HepG2 (cell line): ENCODE results near the gene ACP2. TPM values are rescaled to one million over a fixed set of nuclear protein-coding genes. Genes with fewer than 3 reads are reported as not detected.

ENCODE experiments used
- BCLAF1 ChIP-seq: fragments of 450-650 bp; IDR thresholded peaks from 2 replicates; pipeline ENCODE4 v1.6.1; 2017; ENCODE audit warnings: mild to moderate bottlenecking
- CHD2 ChIP-seq: IDR thresholded peaks from 2 replicates; pipeline ENCODE4 v1.6.1; 2011; ENCODE audit warnings: low read depth, low read length, improper control_type of control experiment
- CREM ChIP-seq, 2 experiments: sonication (generic) in 1 of 2; formaldehyde crosslinking in 1 of 2; IDR thresholded peaks; 2 replicates each; pipeline versions ENCODE4 v1.4.0 to v1.6.1; 2016 to 2020; ENCODE audit warnings: antibody characterized with exemption in 1 of 2, mild to moderate bottlenecking in 1 of 2, missing genetic modification reagents in 1 of 2
- KIAA2018 ChIP-seq: sonication (generic); formaldehyde crosslinking; IDR thresholded peaks from 2 replicates; pipeline ENCODE4 v1.5.0; 2020; ENCODE audit warnings: mild to moderate bottlenecking, missing genetic modification reagents, borderline replicate concordance
- NKX3-1 ChIP-seq: sonication (generic); formaldehyde crosslinking; IDR thresholded peaks from 2 replicates; pipeline ENCODE4 v1.5.0; 2020; ENCODE audit warnings: missing genetic modification reagents
- PPARG ChIP-seq: conservative IDR thresholded peaks from 2 replicates; pipeline ENCODE4 v1.6.1; 2016; ENCODE audit warnings: missing biosample characterization, missing genetic modification reagents
- SSRP1 ChIP-seq: IDR thresholded peaks from 2 replicates; pipeline ENCODE4 v1.6.1; 2016; ENCODE audit warnings: control low read depth
- ZBTB39 ChIP-seq: sonication (generic); formaldehyde crosslinking; IDR thresholded peaks from 2 replicates; pipeline ENCODE4 v1.5.0; 2020; ENCODE audit warnings: missing genetic modification reagents
- ZNF3 ChIP-seq: IDR thresholded peaks from 2 replicates; pipeline ENCODE4 v1.7.0; 2017; ENCODE audit warnings: inconsistent platforms
- polyA plus RNA-seq, 8 experiments: library from polyadenylated mRNA; depleted of rRNA in 3 of 8; stranded (reverse) in 7 of 8; unstranded in 1 of 8; fragments of >200 nt; fragmentation: Illumina TruSeq in 4 of 8; extraction: Trizol in 4 of 8; gene quantifications; 2 replicates each; pipeline versions ENCODE4 v1.2.1 to v1.2.3, GENCODE V29; 2011 to 2016; ENCODE audit warnings: low read depth in 4 of 8, missing spikeins in 1 of 8, mixed read lengths in 1 of 8; ENCODE audit not compliant: insufficient read depth in 1 of 8
- total RNA-seq, 5 experiments: library from RNA; depleted of rRNA; stranded (reverse); fragments of >200 nt; fragmentation: Illumina TruSeq; extraction: Trizol; gene quantifications; 2 replicates each; pipeline ENCODE4 v1.2.3, GENCODE V29; 2016; ENCODE audit warnings: low read depth in 1 of 5
- TF ChIP-seq, protein P1 (sequence below): IDR thresholded peaks from 2 replicates; pipeline ENCODE4 v1.6.1; 2018; ENCODE audit warnings: missing genetic modification reagents

The ACP2 gene
- total and polyA plus RNA-seq, 2 of the 13 experiments (the other 11 are each of a cell fraction or from before 2014, with no cell fraction given), result 17.7 to 20.2 TPM

- TF ChIP-seq, protein P1, sequence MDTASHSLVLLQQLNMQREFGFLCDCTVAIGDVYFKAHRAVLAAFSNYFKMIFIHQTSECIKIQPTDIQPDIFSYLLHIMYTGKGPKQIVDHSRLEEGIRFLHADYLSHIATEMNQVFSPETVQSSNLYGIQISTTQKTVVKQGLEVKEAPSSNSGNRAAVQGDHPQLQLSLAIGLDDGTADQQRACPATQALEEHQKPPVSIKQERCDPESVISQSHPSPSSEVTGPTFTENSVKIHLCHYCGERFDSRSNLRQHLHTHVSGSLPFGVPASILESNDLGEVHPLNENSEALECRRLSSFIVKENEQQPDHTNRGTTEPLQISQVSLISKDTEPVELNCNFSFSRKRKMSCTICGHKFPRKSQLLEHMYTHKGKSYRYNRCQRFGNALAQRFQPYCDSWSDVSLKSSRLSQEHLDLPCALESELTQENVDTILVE (CRISPR knock-in tag), result no peak; the same call in 1 of the 2 replicates
- TF ChIP-seq CREM (IDR thresholded peaks at IDR 0.05), result peak; percentile 55; the same call in 1 of the 2 replicates
- no peak for TF ChIP-seq CREM (CRISPR knock-in tag; IDR thresholded peaks at IDR 0.05)
- TF ChIP-seq CHD2, result no peak
- no peak for TF ChIP-seq BCLAF1
- TF ChIP-seq KIAA2018 (CRISPR knock-in tag), result no peak
- no peak for TF ChIP-seq NKX3-1
- no peak for TF ChIP-seq ZBTB39 (CRISPR knock-in tag)
- peak; percentile 71 for TF ChIP-seq PPARG (CRISPR knock-in tag)
- no peak for TF ChIP-seq SSRP1 (CRISPR knock-in tag)
- TF ChIP-seq ZNF3 (CRISPR knock-in tag), result 0 out of 2 replicates have a peak, but pooled peaks have one; percentile 8
These were observed 9.1 kb upstream of the ACP2 start, which contains the start of gene NR1H3 (continued) for GRCh38 chr11:47257517-47258316.
